ENCODE measurements around the gene NALF2.

Gene NALF2

GRCh38 chrX:69503782-69504625, at the start of gene NALF2:
TSS of gene NALF2 (plus strand) at chrX:69504326. CDS start at chrX:69505283, 957 bp downstream.
- H3K36me3 ChIP-seq (ENCODE audit: control insufficient read depth, insufficient read depth, low read length) = no peaks in the 10 kb centered on the region
- H3K9ac ChIP-seq (ENCODE audit: low read length) = no peak within 1 kb of the TSS
- peak within 1 kb of the TSS; percentile 54 for H3K4me3 ChIP-seq (ENCODE audit: low read length)
- H3K4me1 ChIP-seq (ENCODE audit: control insufficient read depth, insufficient read depth, low read length) = no peaks in the 10 kb centered on the region
- H3K27me3 ChIP-seq (ENCODE audit: control insufficient read depth, insufficient read depth, low read length) = peaks cover 3% of the 10 kb centered on the region
- H3K27ac ChIP-seq (ENCODE audit: low read depth, low read length) = no peak within 1 kb of the TSS

GRCh38 chrX:69457756-69458155, 46.4 kb upstream of the NALF2 start:
- Histone ChIP-seq H3K27ac (ENCODE audit: low read depth, low read length) (no peak overlapping the region), H3K9ac (ENCODE audit: low read length) (no peak overlapping the region), H3K4me3 (ENCODE audit: low read length) (no peak overlapping the region), H3K27me3 (ENCODE audit: control insufficient read depth, insufficient read depth, low read length) (no peaks in the 10 kb centered on the region), H3K36me3 (ENCODE audit: control insufficient read depth, insufficient read depth, low read length) (no peaks in the 10 kb centered on the region), H3K4me1 (ENCODE audit: control insufficient read depth, insufficient read depth, low read length) (no peaks in the 10 kb centered on the region)

GRCh38 chrX:69466546-69466945, 37.6 kb upstream of the NALF2 start:
- Histone ChIP-seq H3K4me3 (ENCODE audit: low read length) (no peak overlapping the region), H3K4me1 (ENCODE audit: control insufficient read depth, insufficient read depth, low read length) (no peaks in the 10 kb centered on the region), H3K27me3 (ENCODE audit: control insufficient read depth, insufficient read depth, low read length) (no peaks in the 10 kb centered on the region), H3K36me3 (ENCODE audit: control insufficient read depth, insufficient read depth, low read length) (no peaks in the 10 kb centered on the region), H3K9ac (ENCODE audit: low read length) (no peak overlapping the region), H3K27ac (ENCODE audit: low read depth, low read length) (no peak overlapping the region)

GRCh38 chrX:69469975-69470374, 34.2 kb upstream of the NALF2 start:
- no peak overlapping the region for H3K4me3 ChIP-seq (ENCODE audit: low read length)
- H3K36me3 ChIP-seq (ENCODE audit: control insufficient read depth, insufficient read depth, low read length) = no peaks in the 10 kb centered on the region
- H3K27me3 ChIP-seq (ENCODE audit: control insufficient read depth, insufficient read depth, low read length) = no peaks in the 10 kb centered on the region
- no peak overlapping the region for H3K9ac ChIP-seq (ENCODE audit: low read length)
- no peaks in the 10 kb centered on the region for H3K4me1 ChIP-seq (ENCODE audit: control insufficient read depth, insufficient read depth, low read length)
- no peak overlapping the region for H3K27ac ChIP-seq (ENCODE audit: low read depth, low read length)

- Histone ChIP-seq H3K27me3 (ENCODE audit: control insufficient read depth, insufficient read depth, low read length) (no peaks in the 10 kb centered on the region), H3K4me3 (ENCODE audit: low read length) (no peak overlapping the region)
Observed at GRCh38 chrX:69489625-69490024, 14.5 kb upstream of the NALF2 start.

GRCh38 chrX:69493193-69493592, 10.9 kb upstream of the NALF2 start:
- H3K27me3 ChIP-seq (ENCODE audit: control insufficient read depth, insufficient read depth, low read length) = peaks cover 6% of the 10 kb centered on the region
- H3K9ac ChIP-seq (ENCODE audit: low read length) = no peak overlapping the region
- H3K4me1 ChIP-seq (ENCODE audit: control insufficient read depth, insufficient read depth, low read length) = no peaks in the 10 kb centered on the region
- H3K27ac ChIP-seq (ENCODE audit: low read depth, low read length) = no peak overlapping the region
- H3K4me3 ChIP-seq (ENCODE audit: low read length) = no peak overlapping the region
- H3K36me3 ChIP-seq (ENCODE audit: control insufficient read depth, insufficient read depth, low read length) = no peaks in the 10 kb centered on the region

More at GRCh38 chrX:69489625-69490024, 14.5 kb upstream of the NALF2 start:
- Histone ChIP-seq H3K36me3 (ENCODE audit: control insufficient read depth, insufficient read depth, low read length) (no peaks in the 10 kb centered on the region), H3K4me1 (ENCODE audit: control insufficient read depth, insufficient read depth, low read length) (no peaks in the 10 kb centered on the region), H3K9ac (ENCODE audit: low read length) (no peak overlapping the region), H3K27ac (ENCODE audit: low read depth, low read length) (no peak overlapping the region)

- Histone ChIP-seq H3K9ac (ENCODE audit: low read length) (no peak overlapping the region), H3K36me3 (ENCODE audit: control insufficient read depth, insufficient read depth, low read length) (no peaks in the 10 kb centered on the region), H3K27me3 (ENCODE audit: control insufficient read depth, insufficient read depth, low read length) (peaks cover 7% of the 10 kb centered on the region), H3K4me3 (ENCODE audit: low read length) (no peak overlapping the region), H3K27ac (ENCODE audit: low read depth, low read length) (no peak overlapping the region), H3K4me1 (ENCODE audit: control insufficient read depth, insufficient read depth, low read length) (no peaks in the 10 kb centered on the region)
Observed at GRCh38 chrX:69493766-69494165, 10.4 kb upstream of the NALF2 start.

- no peak overlapping the region for H3K9ac ChIP-seq (ENCODE audit: low read length)
- no peak overlapping the region for H3K4me3 ChIP-seq (ENCODE audit: low read length)
- H3K4me1 ChIP-seq (ENCODE audit: control insufficient read depth, insufficient read depth, low read length) = no peaks in the 10 kb centered on the region
- peaks cover 7% of the 10 kb centered on the region for H3K27me3 ChIP-seq (ENCODE audit: control insufficient read depth, insufficient read depth, low read length)
- no peaks in the 10 kb centered on the region for H3K36me3 ChIP-seq (ENCODE audit: control insufficient read depth, insufficient read depth, low read length)
- no peak overlapping the region for H3K27ac ChIP-seq (ENCODE audit: low read depth, low read length)
Observed at GRCh38 chrX:69496183-69496582, 7.9 kb upstream of the NALF2 start.

- Histone ChIP-seq H3K4me3 (ENCODE audit: low read length) (no peak overlapping the region), H3K27ac (ENCODE audit: low read depth, low read length) (no peak overlapping the region), H3K9ac (ENCODE audit: low read length) (no peak overlapping the region), H3K27me3 (ENCODE audit: control insufficient read depth, insufficient read depth, low read length) (peaks cover 9% of the 10 kb centered on the region), H3K36me3 (ENCODE audit: control insufficient read depth, insufficient read depth, low read length) (no peaks in the 10 kb centered on the region), H3K4me1 (ENCODE audit: control insufficient read depth, insufficient read depth, low read length) (no peaks in the 10 kb centered on the region)
Observed at GRCh38 chrX:69501429-69501828, 2.7 kb upstream of the NALF2 start.

- no peaks in the 10 kb centered on the region for H3K4me1 ChIP-seq (ENCODE audit: control insufficient read depth, insufficient read depth, low read length)
- H3K9ac ChIP-seq (ENCODE audit: low read length) = no peak overlapping the region
- no peaks in the 10 kb centered on the region for H3K36me3 ChIP-seq (ENCODE audit: control insufficient read depth, insufficient read depth, low read length)
- H3K27me3 ChIP-seq (ENCODE audit: control insufficient read depth, insufficient read depth, low read length) = peaks cover 3% of the 10 kb centered on the region
- H3K4me3 ChIP-seq (ENCODE audit: low read length) = peak overlapping the region; percentile 54
- no peak overlapping the region for H3K27ac ChIP-seq (ENCODE audit: low read depth, low read length)
Observed at GRCh38 chrX:69503228-69503781, 821 bp upstream of the NALF2 start.

- Histone ChIP-seq H3K4me1 (ENCODE audit: control insufficient read depth, insufficient read depth, low read length) (no peaks in the 10 kb centered on the region), H3K27me3 (ENCODE audit: control insufficient read depth, insufficient read depth, low read length) (peaks cover 3% of the 10 kb centered on the region), H3K4me3 (ENCODE audit: low read length) (peak overlapping the region; percentile 54), H3K36me3 (ENCODE audit: control insufficient read depth, insufficient read depth, low read length) (no peaks in the 10 kb centered on the region), H3K27ac (ENCODE audit: low read depth, low read length) (no peak overlapping the region), H3K9ac (ENCODE audit: low read length) (no peak overlapping the region)
Observed at GRCh38 chrX:69504626-69505612, 793 bp downstream of the NALF2 start.

All from rectal smooth muscle tissue (tissue), 1 donor.